Neutrophil (primary cell): ENCODE results near the gene MLLT11.

Experiments
- H3K27ac ChIP-seq: fragments of 200-600 bp; sonication (generic); 2 replicates; pipeline ENCODE4 v1.5.1; 2016; ENCODE audit warnings: mild to moderate bottlenecking, moderate library complexity
- H3K27me3 ChIP-seq: fragments of 200-600 bp; sonication (generic); 2 replicates; pipeline ENCODE4 v1.6.0; 2016; ENCODE audit warnings: mild to moderate bottlenecking
- H3K36me3 ChIP-seq: fragments of 200-600 bp; sonication (generic); 2 replicates; pipeline ENCODE4 v1.5.1; 2017
- H3K4me1 ChIP-seq, 2 experiments: fragments of 200-600 bp in 1 of 2; sonication (generic) in 1 of 2; 1 replicate in 1 of 2; 2 replicates in 1 of 2; pipeline versions ENCODE4 v1.5.1 to v1.6.1; 2013 to 2016; ENCODE audit warnings: low read depth in 1 of 2, low read length in 1 of 2, mild to moderate bottlenecking in 1 of 2, moderate library complexity in 1 of 2; ENCODE audit not compliant: control insufficient read depth in 1 of 2, insufficient read depth in 1 of 2
- H3K4me3 ChIP-seq, 2 experiments: fragments of 200-600 bp in 1 of 2; sonication (generic) in 1 of 2; 1 replicate in 1 of 2; 2 replicates in 1 of 2; pipeline ENCODE4 v1.5.1; 2013 to 2016; ENCODE audit warnings: low read depth in 1 of 2, low read length in 1 of 2, mild to moderate bottlenecking in 1 of 2, moderate library complexity in 1 of 2
- H3K9me3 ChIP-seq: fragments of 200-600 bp; sonication (generic); 2 replicates; pipeline ENCODE4 v1.5.1; 2016
- TF ChIP-seq, protein P1 (sequence below): fragments of 200-600 bp; sonication (generic); IDR thresholded peaks from 2 replicates; pipeline ENCODE4 v1.5.1; 2016; ENCODE audit warnings: antibody characterized with exemption

Gene MLLT11

DNA sequence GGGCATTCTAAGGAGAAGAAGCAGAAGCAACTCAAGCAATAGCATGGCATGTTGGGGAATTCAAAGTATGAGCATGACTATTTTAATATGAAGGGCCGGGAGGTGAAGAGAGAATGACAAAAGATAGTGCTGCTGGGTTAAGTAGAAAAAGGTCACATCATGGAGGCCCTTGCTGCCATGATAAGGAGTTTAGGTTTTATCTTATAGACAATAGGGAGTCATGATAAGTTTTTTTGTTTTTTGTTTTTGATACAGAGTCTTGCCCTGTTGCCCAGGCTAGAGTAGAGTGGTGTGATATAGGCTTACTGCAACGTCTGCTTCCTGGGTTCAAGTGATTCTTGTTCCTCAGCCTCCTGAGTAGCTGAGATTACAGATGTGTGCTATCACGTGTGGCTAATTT lies 20.7 kb upstream of the MLLT11 start:
- H3K36me3 ChIP-seq, result peaks cover 8% of the 10 kb centered on the region
- TF ChIP-seq, protein P1, sequence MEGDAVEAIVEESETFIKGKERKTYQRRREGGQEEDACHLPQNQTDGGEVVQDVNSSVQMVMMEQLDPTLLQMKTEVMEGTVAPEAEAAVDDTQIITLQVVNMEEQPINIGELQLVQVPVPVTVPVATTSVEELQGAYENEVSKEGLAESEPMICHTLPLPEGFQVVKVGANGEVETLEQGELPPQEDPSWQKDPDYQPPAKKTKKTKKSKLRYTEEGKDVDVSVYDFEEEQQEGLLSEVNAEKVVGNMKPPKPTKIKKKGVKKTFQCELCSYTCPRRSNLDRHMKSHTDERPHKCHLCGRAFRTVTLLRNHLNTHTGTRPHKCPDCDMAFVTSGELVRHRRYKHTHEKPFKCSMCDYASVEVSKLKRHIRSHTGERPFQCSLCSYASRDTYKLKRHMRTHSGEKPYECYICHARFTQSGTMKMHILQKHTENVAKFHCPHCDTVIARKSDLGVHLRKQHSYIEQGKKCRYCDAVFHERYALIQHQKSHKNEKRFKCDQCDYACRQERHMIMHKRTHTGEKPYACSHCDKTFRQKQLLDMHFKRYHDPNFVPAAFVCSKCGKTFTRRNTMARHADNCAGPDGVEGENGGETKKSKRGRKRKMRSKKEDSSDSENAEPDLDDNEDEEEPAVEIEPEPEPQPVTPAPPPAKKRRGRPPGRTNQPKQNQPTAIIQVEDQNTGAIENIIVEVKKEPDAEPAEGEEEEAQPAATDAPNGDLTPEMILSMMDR, result no peak
- no peak overlapping the region for H3K4me3 ChIP-seq
- no peak overlapping the region for H3K27ac ChIP-seq
- no peaks in the 10 kb centered on the region for H3K4me1 ChIP-seq
- H3K9me3 ChIP-seq, result no peaks in the 10 kb centered on the region
- no peaks in the 10 kb centered on the region for H3K27me3 ChIP-seq

DNA sequence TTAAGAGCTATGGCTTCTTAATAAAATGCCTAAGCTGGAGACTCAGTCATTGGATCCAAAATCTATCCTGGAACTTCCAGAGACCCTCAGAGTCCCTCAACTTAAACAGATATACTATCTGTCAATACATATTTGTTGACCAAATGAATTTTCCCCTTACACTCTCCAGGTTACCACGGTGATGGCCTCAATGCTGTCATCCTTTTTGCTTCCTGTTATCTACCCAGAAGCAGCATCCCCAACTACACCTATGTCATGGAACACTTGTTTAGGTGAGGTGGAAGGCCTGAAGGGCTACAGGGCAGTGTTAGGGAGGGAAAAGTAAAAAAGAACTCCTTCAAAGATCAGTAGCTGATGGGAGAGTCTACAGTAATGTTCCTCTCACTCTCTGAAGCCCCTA lies 17.0 kb upstream of the MLLT11 start:
- Histone ChIP-seq H3K27me3 (peaks cover 26% of the 10 kb centered on the region), H3K4me1 (peaks cover 14% of the 10 kb centered on the region in 2 experiments), H3K36me3 (no peaks in the 10 kb centered on the region), H3K9me3 (no peaks in the 10 kb centered on the region), H3K27ac (no peak overlapping the region), H3K4me3 (no peak overlapping the region)
- TF ChIP-seq, protein P1, result no peak

DNA sequence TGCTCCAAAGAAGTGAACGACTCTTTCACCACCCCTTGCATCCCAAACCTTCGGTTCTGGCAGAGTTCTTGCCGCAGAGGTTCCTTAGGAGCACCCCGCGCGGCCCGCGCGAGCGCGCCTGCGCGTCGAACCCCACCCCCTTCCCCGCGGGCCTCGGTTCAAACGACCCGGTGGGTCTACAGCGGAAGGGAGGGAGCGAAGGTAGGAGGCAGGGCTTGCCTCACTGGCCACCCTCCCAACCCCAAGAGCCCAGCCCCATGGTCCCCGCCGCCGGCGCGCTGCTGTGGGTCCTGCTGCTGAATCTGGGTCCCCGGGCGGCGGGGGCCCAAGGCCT lies 12.6 kb upstream of the MLLT11 start, which contains the start of gene C1orf56:
Gene C1orf56 (plus strand): TSS at position 161 of the 334 bp plus-strand sequence. CDS start 97 bp downstream, at position 258.
- Histone ChIP-seq H3K36me3 (peaks cover 34% of the 10 kb centered on the region), H3K4me3 (peak within 1 kb of the TSS; percentile 74 to 80), H3K4me1 (peaks cover 19 to 22% of the 10 kb centered on the region in 2 experiments), H3K9me3 (no peaks in the 10 kb centered on the region), H3K27ac (peak within 1 kb of the TSS; percentile 29), H3K27me3 (peaks cover 32% of the 10 kb centered on the region)
- TF ChIP-seq, protein P1, result no peak

DNA sequence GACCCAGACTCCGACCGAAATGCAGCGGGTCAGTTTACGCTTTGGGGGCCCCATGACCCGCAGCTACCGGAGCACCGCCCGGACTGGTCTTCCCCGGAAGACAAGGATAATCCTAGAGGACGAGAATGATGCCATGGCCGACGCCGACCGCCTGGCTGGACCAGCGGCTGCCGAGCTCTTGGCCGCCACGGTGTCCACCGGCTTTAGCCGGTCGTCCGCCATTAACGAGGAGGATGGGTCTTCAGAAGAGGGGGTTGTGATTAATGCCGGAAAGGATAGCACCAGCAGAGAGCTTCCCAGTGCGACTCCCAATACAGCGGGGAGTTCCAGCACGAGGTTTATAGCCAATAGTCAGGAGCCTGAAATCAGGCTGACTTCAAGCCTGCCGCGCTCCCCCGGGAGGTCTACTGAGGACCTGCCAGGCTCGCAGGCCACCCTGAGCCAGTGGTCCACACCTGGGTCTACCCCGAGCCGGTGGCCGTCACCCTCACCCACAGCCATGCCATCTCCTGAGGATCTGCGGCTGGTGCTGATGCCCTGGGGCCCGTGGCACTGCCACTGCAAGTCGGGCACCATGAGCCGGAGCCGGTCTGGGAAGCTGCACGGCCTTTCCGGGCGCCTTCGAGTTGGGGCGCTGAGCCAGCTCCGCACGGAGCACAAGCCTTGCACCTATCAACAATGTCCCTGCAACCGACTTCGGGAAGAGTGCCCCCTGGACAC lies 12.1 kb upstream of the MLLT11 start:
- peaks cover 32% of the 10 kb centered on the region for H3K27me3 ChIP-seq
- H3K27ac ChIP-seq, result peak overlapping the region; percentile 29
- H3K9me3 ChIP-seq, result no peaks in the 10 kb centered on the region
- H3K4me1 ChIP-seq, result peaks cover 19 to 22% of the 10 kb centered on the region in 2 experiments
- peaks cover 39% of the 10 kb centered on the region for H3K36me3 ChIP-seq
- TF ChIP-seq, protein P1, result no peak
- peak overlapping the region; percentile 74 to 80 for H3K4me3 ChIP-seq

DNA sequence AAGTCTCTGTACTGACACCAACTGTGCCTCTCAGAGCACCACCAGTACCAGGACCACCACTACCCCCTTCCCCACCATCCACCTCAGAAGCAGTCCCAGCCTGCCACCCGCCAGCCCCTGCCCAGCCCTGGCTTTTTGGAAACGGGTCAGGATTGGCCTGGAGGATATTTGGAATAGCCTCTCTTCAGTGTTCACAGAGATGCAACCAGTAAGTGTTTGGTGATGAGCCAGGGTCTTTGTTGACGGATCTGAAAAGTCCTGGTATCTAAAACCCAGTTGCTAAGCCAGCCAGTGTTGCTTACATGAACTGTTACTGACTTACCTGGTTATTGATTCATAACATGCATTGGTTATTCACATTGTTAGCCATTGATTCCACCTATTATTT lies 11.6 kb upstream of the MLLT11 start:
- H3K27ac ChIP-seq, result peak overlapping the region; percentile 29
- no peaks in the 10 kb centered on the region for H3K9me3 ChIP-seq
- H3K27me3 ChIP-seq, result peaks cover 32% of the 10 kb centered on the region
- peak overlapping the region; percentile 74 to 80 for H3K4me3 ChIP-seq
- H3K4me1 ChIP-seq, result peaks cover 19 to 22% of the 10 kb centered on the region in 2 experiments
- TF ChIP-seq, protein P1, result peak; percentile 30
- peaks cover 45% of the 10 kb centered on the region for H3K36me3 ChIP-seq
